HepG2 (cell line): ENCODE data around the gene CAMKV. TPM values are rescaled to one million over a fixed set of nuclear protein-coding genes. Genes with fewer than 3 reads are reported as not detected.

ENCODE experiments used
- ATAC-seq: fragments of 200-7000 bp; cut with Tn5 transposase; 3 replicates; pipeline ENCODE4 v1.9.1; 2020; ENCODE audit warnings: mild to moderate bottlenecking, moderate library complexity
- BruUV-seq: library from RNA; stranded (reverse); fragments of 400-500 nt; replicated peaks from 2 replicates; lab custom pipeline; 2021; lab: Mats Ljungman, UMichigan
- CTCF ChIA-PET: fragments of 300-600 bp; formaldehyde crosslinking; extraction: SDS; loops from one replicate; lab custom pipeline; 2021; ENCODE audit warnings: low total read pairs, inconsistent platforms, low intra/inter-chr PET ratio; lab: Yijun Ruan, JAX
- POLR2A ChIA-PET: fragments of 350-600 bp; sonication (Branson Sonifier 250); formaldehyde crosslinking; loops from one replicate; lab custom pipeline; 2020; ENCODE audit warnings: antibody characterized with exemption, inconsistent platforms; lab: Yijun Ruan, JAX
- DNase-seq: peaks from one replicate; pipeline ENCODE4 v3.0.0-alpha.2; 2015; ENCODE audit warnings: low spot score
- FAIRE-seq: peaks from 3 replicates; lab custom pipeline; 2011; peaks lifted over from hg19 to GRCh38; lab: Jason Lieb, UNC
- H2AFZ ChIP-seq: one replicate; pipeline ENCODE4 v1.6.1; 2011; ENCODE audit warnings: low read length, inconsistent platforms
- H3K27ac ChIP-seq: fragments of 300-600 bp; 3 replicates; pipeline ENCODE4 v1.8.0; 2011; ENCODE audit warnings: mixed run types, mild to moderate bottlenecking, mixed read lengths, low read length, inconsistent platforms; ENCODE audit not compliant: insufficient read depth; ENCODE audit errors: extremely low read length
- H3K27me3 ChIP-seq, 2 experiments: fragments of 200-600 bp in 1 of 2; 2 replicates in 1 of 2; 3 replicates in 1 of 2; pipeline versions ENCODE4 v1.6.0 to v1.8.0; 2011; ENCODE audit warnings: low read length in 2 of 2, mild to moderate bottlenecking in 2 of 2, moderate library complexity in 2 of 2, inconsistent platforms in 1 of 2; ENCODE audit not compliant: insufficient read depth in 2 of 2, control insufficient read depth in 1 of 2
- H3K36me3 ChIP-seq, 2 experiments: fragments of 200-600 bp in 1 of 2; replicated peaks in 1 of 2; 2 replicates in 1 of 2; 3 replicates in 1 of 2; pipeline versions ENCODE4 v1.5.1 to v1.8.0; 2011; ENCODE audit warnings: low read length in 2 of 2, inconsistent platforms in 1 of 2; ENCODE audit not compliant: insufficient read depth in 2 of 2, control insufficient read depth in 1 of 2
- H3K4me1 ChIP-seq: 2 replicates; pipeline ENCODE4 v1.5.1; 2012; ENCODE audit warnings: low read length, inconsistent platforms; ENCODE audit not compliant: insufficient read depth
- H3K4me2 ChIP-seq: 2 replicates; pipeline ENCODE4 v1.6.0; 2011; ENCODE audit warnings: low read depth, low read length, inconsistent platforms
- H3K4me3 ChIP-seq, 3 experiments: fragments of 200-600 bp in 1 of 3; sonication (generic), shearing (Covaris generic) in 1 of 3; replicated peaks in 1 of 3; 2 replicates each; pipeline ENCODE4 v1.5.1; 2011 to 2016; ENCODE audit warnings: low read length in 3 of 3, inconsistent platforms in 2 of 3, low read depth in 2 of 3, mild to moderate bottlenecking in 2 of 3, control low read depth in 1 of 3, mixed read lengths in 1 of 3; ENCODE audit not compliant: insufficient read depth in 1 of 3
- H3K79me2 ChIP-seq: one replicate; pipeline ENCODE4 v1.6.1; 2011; ENCODE audit warnings: low read length, inconsistent platforms; ENCODE audit not compliant: insufficient read depth
- H3K9ac ChIP-seq: 2 replicates; pipeline ENCODE4 v1.6.0; 2011; ENCODE audit warnings: mild to moderate bottlenecking, low read depth, low read length, inconsistent platforms; ENCODE audit not compliant: insufficient read depth
- H3K9me3 ChIP-seq: 2 replicates; pipeline ENCODE4 v1.5.1; 2012; ENCODE audit warnings: mild to moderate bottlenecking, low read length
- H4K20me1 ChIP-seq: 2 replicates; pipeline ENCODE4 v1.6.0; 2011; ENCODE audit warnings: inconsistent platforms, mild to moderate bottlenecking, low read length, moderate library complexity; ENCODE audit not compliant: insufficient read depth
- HOXA5 ChIP-seq: sonication (generic); formaldehyde crosslinking; IDR thresholded peaks from 2 replicates; pipeline ENCODE4 v1.4.0; 2020; ENCODE audit warnings: missing genetic modification reagents
- MEIS2 ChIP-seq: sonication (generic); formaldehyde crosslinking; IDR thresholded peaks from 2 replicates; pipeline ENCODE4 v1.9.0; 2021; ENCODE audit warnings: mild to moderate bottlenecking, missing genetic modification reagents
- NCOA5 ChIP-seq: sonication (generic); formaldehyde crosslinking; IDR thresholded peaks from 2 replicates; pipeline ENCODE4 v1.4.0; 2020; ENCODE audit warnings: missing genetic modification reagents
- PHF5A ChIP-seq: IDR thresholded peaks from one replicate; pipeline ENCODE4 v1.6.1; 2018; ENCODE audit warnings: low read depth, missing genetic modification reagents; ENCODE audit not compliant: unreplicated experiment
- RARA ChIP-seq: IDR thresholded peaks from 2 replicates; pipeline ENCODE4 v1.6.1; 2016; ENCODE audit warnings: missing genetic modification reagents, missing compliant biosample characterization
- SP2 ChIP-seq: sonication (generic); formaldehyde crosslinking; IDR thresholded peaks from 2 replicates; pipeline ENCODE4 v1.5.1; 2020; ENCODE audit warnings: mild to moderate bottlenecking, missing genetic modification reagents
- XBP1 ChIP-seq: sonication (generic); formaldehyde crosslinking; IDR thresholded peaks from 2 replicates; pipeline ENCODE4 v1.5.0; 2020; ENCODE audit warnings: missing genetic modification reagents
- ZIK1 ChIP-seq: sonication (generic); formaldehyde crosslinking; IDR thresholded peaks from 2 replicates; pipeline ENCODE4 v1.5.0; 2020; ENCODE audit warnings: mild to moderate bottlenecking, low read depth, missing genetic modification reagents, borderline replicate concordance
- ZNF557 ChIP-seq: sonication (generic); formaldehyde crosslinking; IDR thresholded peaks from 2 replicates; pipeline ENCODE4 v1.4.0; 2020; ENCODE audit warnings: missing genetic modification reagents
- ZNF598 ChIP-seq: sonication (generic); formaldehyde crosslinking; IDR thresholded peaks from 2 replicates; pipeline ENCODE4 v1.5.1; 2020; ENCODE audit warnings: mild to moderate bottlenecking, missing genetic modification reagents, borderline replicate concordance
- ZNF644 ChIP-seq: IDR thresholded peaks from 2 replicates; pipeline ENCODE4 v1.6.1; 2016; ENCODE audit warnings: low read depth
- ZNF672 ChIP-seq: sonication (generic); formaldehyde crosslinking; IDR thresholded peaks from 2 replicates; pipeline ENCODE4 v1.8.1; 2022; ENCODE audit warnings: missing genetic modification reagents
- ZNF678 ChIP-seq: sonication (generic); formaldehyde crosslinking; IDR thresholded peaks from 2 replicates; pipeline ENCODE4 v1.4.0; 2020; ENCODE audit warnings: mild to moderate bottlenecking, missing genetic modification reagents
- ZNF775 ChIP-seq: sonication (generic); formaldehyde crosslinking; IDR thresholded peaks from 2 replicates; pipeline ENCODE4 v1.4.0; 2020; ENCODE audit warnings: missing genetic modification reagents, mild to moderate bottlenecking, moderate library complexity, borderline replicate concordance
- WGBS: methylation state at CpG from one replicate; pipeline ENCODE4 v1.1.6; 2017; ENCODE audit warnings: low lambda C conversion rate; 5-methylcytosine and 5-hydroxymethylcytosine counted together
- in situ Hi-C: cut with HindIII; loops from 2 replicates; pipeline ENCODE4 v1.10.0; 2017; ENCODE audit warnings: low pct_unique_long_range_greater_than_20kb; ENCODE audit not compliant: extremely low pct_ligation_motif_present
- intact Hi-C: fragments of 100-400 bp; cut with micrococcal nuclease; formaldehyde crosslinking; loops from one replicate; pipeline ENCODE4 v1.10.0; 2022; ENCODE audit not compliant: unreplicated experiment
- polyA plus RNA-seq, 8 experiments: library from polyadenylated mRNA; depleted of rRNA in 3 of 8; stranded (reverse) in 7 of 8; unstranded in 1 of 8; fragments of >200 nt; fragmentation: Illumina TruSeq in 4 of 8; extraction: Trizol in 4 of 8; gene quantifications; 2 replicates each; pipeline versions ENCODE4 v1.2.1 to v1.2.3, GENCODE V29; 2011 to 2016; ENCODE audit warnings: low read depth in 4 of 8, missing spikeins in 1 of 8, mixed read lengths in 1 of 8; ENCODE audit not compliant: insufficient read depth in 1 of 8
- total RNA-seq, 5 experiments: library from RNA; depleted of rRNA; stranded (reverse); fragments of >200 nt; fragmentation: Illumina TruSeq; extraction: Trizol; gene quantifications; 2 replicates each; pipeline ENCODE4 v1.2.3, GENCODE V29; 2016; ENCODE audit warnings: low read depth in 1 of 5
- TF ChIP-seq, protein P1 (sequence below): sonication (generic); formaldehyde crosslinking; IDR thresholded peaks from 2 replicates; pipeline ENCODE4 v1.4.0; 2020; ENCODE audit warnings: low read depth, missing genetic modification reagents
- TF ChIP-seq, protein P2 (sequence below): IDR thresholded peaks from 2 replicates; pipeline ENCODE4 v1.6.1; 2016; ENCODE audit warnings: control low read depth
- TF ChIP-seq, protein P3 (sequence below): fragments of 450-650 bp; IDR thresholded peaks from 2 replicates; pipeline ENCODE4 v1.6.1; 2017; ENCODE audit warnings: mild to moderate bottlenecking
- TF ChIP-seq, protein P4 (sequence below): sonication (generic); formaldehyde crosslinking; IDR thresholded peaks from 2 replicates; pipeline ENCODE4 v1.4.0; 2020; ENCODE audit warnings: mild to moderate bottlenecking, missing genetic modification reagents

CAMKV gene
- total and polyA plus RNA-seq, 2 of the 13 experiments (the other 11 are each of a cell fraction or from before 2014, with no cell fraction given): 0.13 to 0.15 TPM

DNA sequence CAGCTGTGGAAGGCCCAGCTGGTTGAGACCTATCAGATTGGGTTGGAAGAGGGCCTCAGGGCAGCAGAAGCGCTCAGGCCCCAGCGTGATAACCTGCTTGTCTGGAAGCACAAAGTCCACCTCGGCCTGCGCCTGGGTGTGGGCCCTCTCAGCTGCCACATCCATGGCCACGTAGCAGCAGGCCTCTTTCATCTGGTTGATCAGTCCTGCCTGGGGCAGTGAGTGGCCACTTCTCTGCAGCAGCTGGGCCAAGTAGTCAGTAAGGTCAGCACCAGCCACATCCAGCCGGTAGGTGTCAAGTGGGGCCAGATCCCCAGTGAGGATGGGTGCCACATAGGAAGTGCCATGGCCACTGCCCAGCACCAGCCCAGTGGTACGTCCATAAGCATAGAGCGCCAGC, 3.9 kb upstream of the CAMKV start:
- Histone ChIP-seq H3K4me2 (peak overlapping the region; percentile 65), H3K4me1 (peaks cover 35% of the 10 kb centered on the region), H3K27me3 (peaks cover 0 to 23% of the 10 kb centered on the region in 2 experiments; a peak in 4 of 5 replicates), H3K36me3 (no peaks in the 10 kb centered on the region), H2AFZ (no peak overlapping the region), H4K20me1 (no peaks in the 10 kb centered on the region), H3K27ac (peak overlapping the region; percentile 10), H3K9ac (peak overlapping the region; percentile 50), H3K4me3 (peak overlapping the region in 1 of 3 experiments; percentile 44; a peak in 1 of 6 replicates), H3K79me2 (no peaks in the 10 kb centered on the region), H3K9me3 (no peaks in the 10 kb centered on the region)
- ChIA-PET POLR2A (interaction anchor here (0.9 to 1.6 kb wide), 6 partner anchors 8 to 87 kb away, joined by 3 to 5 read pairs (median 4); partner anchors contain the start of genes INKA1, IP6K1, RBM6 and UBA7), CTCF (no interaction called here)
- intact Hi-C loops (loop anchor here (1.0 to 2.0 kb wide), 2 partner anchors 27 to 29 kb away; no protein-coding TSS in a partner anchor), in situ Hi-C loops (no loop called here)
- no TSS peak for BruUV-seq
- WGBS: 0% methylated on average over 2 of the region's 8 CpGs
- ATAC-seq (peak; percentile 79), FAIRE-seq (peak; percentile 79), DNase-seq (peak; percentile 68)
- TF ChIP-seq, protein P1, sequence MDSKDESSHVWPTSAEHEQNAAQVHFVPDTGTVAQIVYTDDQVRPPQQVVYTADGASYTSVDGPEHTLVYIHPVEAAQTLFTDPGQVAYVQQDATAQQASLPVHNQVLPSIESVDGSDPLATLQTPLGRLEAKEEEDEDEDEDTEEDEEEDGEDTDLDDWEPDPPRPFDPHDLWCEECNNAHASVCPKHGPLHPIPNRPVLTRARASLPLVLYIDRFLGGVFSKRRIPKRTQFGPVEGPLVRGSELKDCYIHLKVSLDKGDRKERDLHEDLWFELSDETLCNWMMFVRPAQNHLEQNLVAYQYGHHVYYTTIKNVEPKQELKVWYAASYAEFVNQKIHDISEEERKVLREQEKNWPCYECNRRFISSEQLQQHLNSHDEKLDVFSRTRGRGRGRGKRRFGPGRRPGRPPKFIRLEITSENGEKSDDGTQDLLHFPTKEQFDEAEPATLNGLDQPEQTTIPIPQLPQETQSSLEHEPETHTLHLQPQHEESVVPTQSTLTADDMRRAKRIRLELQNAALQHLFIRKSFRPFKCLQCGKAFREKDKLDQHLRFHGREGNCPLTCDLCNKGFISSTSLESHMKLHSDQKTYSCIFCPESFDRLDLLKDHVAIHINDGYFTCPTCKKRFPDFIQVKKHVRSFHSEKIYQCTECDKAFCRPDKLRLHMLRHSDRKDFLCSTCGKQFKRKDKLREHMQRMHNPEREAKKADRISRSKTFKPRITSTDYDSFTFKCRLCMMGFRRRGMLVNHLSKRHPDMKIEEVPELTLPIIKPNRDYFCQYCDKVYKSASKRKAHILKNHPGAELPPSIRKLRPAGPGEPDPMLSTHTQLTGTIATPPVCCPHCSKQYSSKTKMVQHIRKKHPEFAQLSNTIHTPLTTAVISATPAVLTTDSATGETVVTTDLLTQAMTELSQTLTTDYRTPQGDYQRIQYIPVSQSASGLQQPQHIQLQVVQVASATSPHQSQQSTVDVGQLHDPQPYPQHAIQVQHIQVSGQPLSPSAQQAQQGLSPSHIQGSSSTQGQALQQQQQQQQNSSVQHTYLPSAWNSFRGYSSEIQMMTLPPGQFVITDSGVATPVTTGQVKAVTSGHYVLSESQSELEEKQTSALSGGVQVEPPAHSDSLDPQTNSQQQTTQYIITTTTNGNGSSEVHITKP (CRISPR knock-in tag): no peak; the same call in 1 of the 2 replicates
- TF ChIP-seq NCOA5 (CRISPR knock-in tag) (no peak), SP2 (no peak), ZNF775 (no peak), ZNF598 (no peak), ZNF672 (CRISPR knock-in tag) (no peak), ZNF644 (CRISPR knock-in tag) (peak; percentile 64; the same call in 1 of the 2 replicates), XBP1 (no peak), ZNF678 (no peak), MEIS2 (CRISPR knock-in tag) (no peak), HOXA5 (CRISPR knock-in tag) (no peak), RARA (0 out of 2 replicates have a peak, but pooled peaks have one; percentile 18), PHF5A (CRISPR knock-in tag) (no peak), ZNF557 (CRISPR knock-in tag) (no peak), ZIK1 (CRISPR knock-in tag) (no peak)
- TF ChIP-seq, protein P2, sequence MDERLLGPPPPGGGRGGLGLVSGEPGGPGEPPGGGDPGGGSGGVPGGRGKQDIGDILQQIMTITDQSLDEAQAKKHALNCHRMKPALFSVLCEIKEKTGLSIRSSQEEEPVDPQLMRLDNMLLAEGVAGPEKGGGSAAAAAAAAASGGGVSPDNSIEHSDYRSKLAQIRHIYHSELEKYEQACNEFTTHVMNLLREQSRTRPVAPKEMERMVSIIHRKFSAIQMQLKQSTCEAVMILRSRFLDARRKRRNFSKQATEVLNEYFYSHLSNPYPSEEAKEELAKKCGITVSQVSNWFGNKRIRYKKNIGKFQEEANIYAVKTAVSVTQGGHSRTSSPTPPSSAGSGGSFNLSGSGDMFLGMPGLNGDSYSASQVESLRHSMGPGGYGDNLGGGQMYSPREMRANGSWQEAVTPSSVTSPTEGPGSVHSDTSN (CRISPR knock-in tag): no peak
- TF ChIP-seq, protein P3, sequence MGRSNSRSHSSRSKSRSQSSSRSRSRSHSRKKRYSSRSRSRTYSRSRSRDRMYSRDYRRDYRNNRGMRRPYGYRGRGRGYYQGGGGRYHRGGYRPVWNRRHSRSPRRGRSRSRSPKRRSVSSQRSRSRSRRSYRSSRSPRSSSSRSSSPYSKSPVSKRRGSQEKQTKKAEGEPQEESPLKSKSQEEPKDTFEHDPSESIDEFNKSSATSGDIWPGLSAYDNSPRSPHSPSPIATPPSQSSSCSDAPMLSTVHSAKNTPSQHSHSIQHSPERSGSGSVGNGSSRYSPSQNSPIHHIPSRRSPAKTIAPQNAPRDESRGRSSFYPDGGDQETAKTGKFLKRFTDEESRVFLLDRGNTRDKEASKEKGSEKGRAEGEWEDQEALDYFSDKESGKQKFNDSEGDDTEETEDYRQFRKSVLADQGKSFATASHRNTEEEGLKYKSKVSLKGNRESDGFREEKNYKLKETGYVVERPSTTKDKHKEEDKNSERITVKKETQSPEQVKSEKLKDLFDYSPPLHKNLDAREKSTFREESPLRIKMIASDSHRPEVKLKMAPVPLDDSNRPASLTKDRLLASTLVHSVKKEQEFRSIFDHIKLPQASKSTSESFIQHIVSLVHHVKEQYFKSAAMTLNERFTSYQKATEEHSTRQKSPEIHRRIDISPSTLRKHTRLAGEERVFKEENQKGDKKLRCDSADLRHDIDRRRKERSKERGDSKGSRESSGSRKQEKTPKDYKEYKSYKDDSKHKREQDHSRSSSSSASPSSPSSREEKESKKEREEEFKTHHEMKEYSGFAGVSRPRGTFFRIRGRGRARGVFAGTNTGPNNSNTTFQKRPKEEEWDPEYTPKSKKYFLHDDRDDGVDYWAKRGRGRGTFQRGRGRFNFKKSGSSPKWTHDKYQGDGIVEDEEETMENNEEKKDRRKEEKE: no peak
- TF ChIP-seq, protein P4, sequence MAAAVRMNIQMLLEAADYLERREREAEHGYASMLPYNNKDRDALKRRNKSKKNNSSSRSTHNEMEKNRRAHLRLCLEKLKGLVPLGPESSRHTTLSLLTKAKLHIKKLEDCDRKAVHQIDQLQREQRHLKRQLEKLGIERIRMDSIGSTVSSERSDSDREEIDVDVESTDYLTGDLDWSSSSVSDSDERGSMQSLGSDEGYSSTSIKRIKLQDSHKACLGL (CRISPR knock-in tag): peak; percentile 32; the same call in 1 of the 2 replicates
